Endothelial cell of hepatic sinusoid (primary cell): ENCODE data around the gene AUTS2.

ENCODE experiments used
- in situ Hi-C: cut with HindIII; loops from 2 replicates; pipeline ENCODE4 v1.10.0; 2017; ENCODE audit warnings: low sequenced_read_pairs

AUTS2 gene

GRCh38 chr7:69837387-69838068, 239.3 kb downstream of the AUTS2 start:
- in situ Hi-C loops: no loop called here

DNA sequence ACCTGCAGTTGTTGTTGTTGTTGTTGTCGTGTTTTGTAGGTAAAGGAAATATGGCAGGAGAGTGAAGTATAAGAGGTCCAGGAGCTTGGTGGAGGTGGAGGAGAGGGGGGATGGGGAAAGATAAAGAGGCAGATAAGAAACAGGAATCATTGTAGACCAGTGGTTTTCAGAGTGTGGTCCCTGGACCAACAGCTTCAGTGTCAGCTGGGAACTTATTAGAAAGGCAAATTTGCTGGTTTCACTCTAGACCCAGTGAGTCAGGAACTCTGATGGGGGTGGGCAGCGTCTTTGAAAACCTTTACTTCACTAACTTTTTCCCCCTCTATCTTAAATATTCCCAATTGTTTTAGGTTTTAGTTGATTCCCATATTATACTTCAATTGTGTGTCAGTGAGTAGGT, 241.5 kb downstream of the AUTS2 start:
- in situ Hi-C loops: no loop called here

GRCh38 chr7:69840248-69840647, 242.0 kb downstream of the AUTS2 start:
- in situ Hi-C loops: no loop called here

GRCh38 chr7:69843653-69844052, 245.4 kb downstream of the AUTS2 start:
- in situ Hi-C loops: no loop called here

- in situ Hi-C loops: no loop called here
Observed at GRCh38 chr7:69844264-69844868, 246.1 kb downstream of the AUTS2 start.

GRCh38 chr7:69845721-69846495, 247.6 kb downstream of the AUTS2 start:
- in situ Hi-C loops: no loop called here

- in situ Hi-C loops: no loop called here
Observed at GRCh38 chr7:69847921-69848612, 249.8 kb downstream of the AUTS2 start.

- in situ Hi-C loops: no loop called here
Observed at GRCh38 chr7:69849268-69849667, 251.0 kb downstream of the AUTS2 start.

DNA sequence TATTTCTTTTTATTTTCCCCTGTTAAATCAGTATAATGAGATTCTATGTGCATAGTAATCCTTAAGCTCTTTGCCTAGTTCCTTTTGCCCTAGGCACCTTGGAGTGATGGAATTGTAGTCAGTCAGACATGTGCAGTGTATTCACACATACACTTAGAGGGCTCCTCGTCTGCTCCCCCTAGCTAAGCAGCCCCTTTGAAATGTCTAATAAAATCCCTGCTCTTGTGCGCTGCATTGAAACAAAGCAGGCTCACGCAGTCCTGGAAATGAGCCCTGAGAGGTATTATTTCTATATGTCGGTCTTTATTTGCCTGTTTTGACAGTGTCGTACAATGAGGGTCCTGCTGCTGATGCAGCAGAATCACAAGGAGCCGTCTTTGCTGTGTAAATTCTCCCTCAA, 258.7 kb downstream of the AUTS2 start:
- in situ Hi-C loops: no loop called here

DNA sequence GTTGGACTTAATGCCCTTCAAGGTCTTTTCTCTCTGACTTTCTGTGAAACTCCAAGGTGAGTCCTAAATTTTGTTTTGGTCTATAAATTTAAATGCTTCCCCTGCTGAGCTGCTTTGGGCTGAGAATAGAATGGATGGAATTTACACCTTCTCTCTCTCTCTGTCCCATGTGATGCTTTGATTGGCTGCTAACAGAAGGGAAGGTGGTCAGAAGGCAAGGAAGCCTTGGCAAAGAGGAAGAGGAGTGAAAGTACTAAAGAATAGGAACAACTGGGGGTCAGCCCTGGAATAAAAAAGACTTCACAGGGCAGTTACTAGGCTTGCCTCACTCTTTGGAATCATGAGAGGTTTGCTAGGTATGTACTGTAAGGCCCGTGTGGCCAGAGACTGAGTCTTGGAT, 260.2 kb downstream of the AUTS2 start:
- in situ Hi-C loops: no loop called here

DNA sequence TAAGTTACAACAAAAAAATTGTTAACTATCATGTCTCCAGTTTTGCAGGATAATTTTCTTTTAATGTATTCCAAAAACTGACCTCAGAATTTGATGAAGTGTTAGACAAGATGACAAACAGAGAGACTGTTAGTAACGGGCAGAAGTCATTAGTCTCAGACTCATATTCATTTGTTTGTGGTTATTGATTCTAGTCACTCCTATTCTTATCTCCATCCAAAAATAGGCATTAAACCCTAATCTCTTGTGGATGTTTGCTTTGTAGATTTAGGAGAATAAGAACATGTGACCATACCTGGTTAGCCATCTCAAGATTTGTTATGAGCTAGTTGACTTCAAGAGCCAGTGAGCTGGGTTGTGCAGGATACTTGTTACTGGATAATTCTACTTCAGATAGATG, 261.1 kb downstream of the AUTS2 start:
- in situ Hi-C loops: no loop called here

GRCh38 chr7:69860486-69860885, 262.2 kb downstream of the AUTS2 start:
- in situ Hi-C loops: no loop called here

- in situ Hi-C loops: no loop called here
Observed at GRCh38 chr7:69860941-69861622, 262.8 kb downstream of the AUTS2 start.

- in situ Hi-C loops: no loop called here
Observed at GRCh38 chr7:69862413-69863064, 264.3 kb downstream of the AUTS2 start.

GRCh38 chr7:69864274-69864673, 266.0 kb downstream of the AUTS2 start:
- in situ Hi-C loops: no loop called here

DNA sequence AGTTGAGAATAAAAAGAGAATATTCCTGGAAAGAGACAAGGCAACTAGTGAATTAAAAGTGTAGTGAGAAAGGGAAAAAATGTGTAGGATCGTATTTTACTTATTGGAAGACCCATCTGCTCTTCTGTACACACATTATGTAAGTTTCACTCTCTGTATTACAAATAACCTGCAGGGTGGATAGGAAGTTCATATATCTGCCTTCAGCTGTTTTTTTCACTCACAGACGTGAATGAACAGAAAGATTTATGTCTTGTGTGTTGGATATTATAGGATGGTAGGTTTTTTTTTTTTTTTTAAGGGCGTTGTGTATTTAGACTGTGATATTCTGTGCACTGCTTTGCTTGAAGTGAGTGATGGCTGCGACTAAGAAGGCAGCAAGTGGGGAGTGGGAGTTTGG, 266.5 kb downstream of the AUTS2 start:
- in situ Hi-C loops: no loop called here

DNA sequence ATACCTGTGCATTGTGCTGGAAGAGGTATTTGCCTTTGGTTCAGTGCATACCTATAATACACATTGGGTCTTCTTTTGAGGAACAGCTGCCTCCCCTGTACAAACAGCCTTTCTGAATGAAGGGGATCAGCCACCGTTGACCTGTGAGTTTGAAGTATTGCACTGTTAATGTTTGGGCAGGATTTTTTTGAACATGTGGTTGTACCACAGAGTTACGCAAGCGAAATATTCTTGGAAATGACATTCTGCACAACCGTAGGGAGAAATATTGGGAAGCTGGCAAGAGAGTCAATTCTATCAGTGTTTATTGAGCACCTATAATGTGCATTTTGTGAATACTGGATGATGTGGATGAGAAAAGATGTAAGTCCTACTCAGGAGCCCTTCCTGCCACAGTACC, 270.6 kb downstream of the AUTS2 start:
- in situ Hi-C loops: no loop called here

GRCh38 chr7:69871213-69871885, 273.1 kb downstream of the AUTS2 start:
- in situ Hi-C loops: no loop called here

GRCh38 chr7:69871886-69872569, 273.8 kb downstream of the AUTS2 start:
- in situ Hi-C loops: no loop called here
